ENCODE measurements around the gene SASH3.

Gene SASH3

DNA sequence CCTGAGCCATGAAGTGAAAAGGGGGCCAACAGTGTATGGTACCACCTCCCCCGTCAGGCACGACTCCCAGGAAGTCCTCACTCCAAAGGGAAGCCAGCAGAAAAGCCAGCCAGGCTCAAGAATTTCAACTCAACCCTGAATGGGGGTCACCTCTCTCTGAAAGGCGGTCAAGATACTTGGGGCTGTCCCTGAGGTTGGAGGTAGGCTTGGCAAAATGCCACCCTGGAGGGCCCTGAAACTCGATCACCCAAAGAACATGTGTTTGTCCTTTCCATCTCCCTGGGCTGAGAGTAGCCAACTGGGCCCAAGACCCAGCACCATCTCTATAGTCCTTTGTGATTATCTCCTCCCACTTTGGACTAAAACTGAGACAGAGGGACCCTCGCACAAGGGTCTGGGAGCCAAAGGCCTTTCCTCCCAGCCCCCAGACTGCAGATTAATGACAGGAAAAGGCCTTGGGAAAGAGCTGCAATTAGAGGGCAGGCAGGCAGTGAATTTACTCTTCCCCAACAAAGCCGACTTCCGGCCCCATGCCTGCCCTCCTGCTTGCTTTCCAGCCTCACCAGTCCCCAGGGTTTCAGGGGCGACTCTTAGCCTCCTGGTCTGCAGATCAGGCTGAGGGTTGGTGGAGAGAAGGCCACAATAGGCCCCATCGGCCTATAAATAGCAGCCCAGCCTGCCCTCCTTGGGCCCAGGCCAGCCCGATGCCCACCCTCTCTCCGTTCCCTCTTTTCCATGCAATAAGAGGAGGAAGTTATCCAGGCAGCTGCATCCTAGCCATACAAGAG lies 5.6 kb downstream of the SASH3 start:
- DNase-seq = no peak

DNA sequence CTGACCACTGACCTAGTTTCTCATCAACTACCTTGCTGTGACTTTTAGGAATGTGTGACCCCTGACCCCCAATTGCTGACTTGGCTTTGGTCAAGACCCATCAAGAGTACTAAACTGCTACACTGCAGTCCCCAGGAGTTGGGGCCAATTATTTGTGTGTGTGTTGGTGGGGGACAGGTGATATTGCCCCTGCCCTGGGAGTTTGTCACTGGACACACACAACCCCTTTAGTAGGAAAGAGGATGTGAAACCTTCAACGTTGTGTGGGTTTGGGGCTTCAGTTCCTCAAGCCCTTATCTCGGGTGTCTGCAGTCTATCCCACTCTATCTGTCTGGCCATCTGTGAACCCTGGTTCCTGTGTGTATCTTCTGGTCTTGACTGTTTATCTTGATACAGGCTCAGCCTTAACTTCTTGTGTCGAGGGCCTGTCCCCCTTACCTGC lies 6.5 kb downstream of the SASH3 start:
- DNase-seq = no peak

DNA sequence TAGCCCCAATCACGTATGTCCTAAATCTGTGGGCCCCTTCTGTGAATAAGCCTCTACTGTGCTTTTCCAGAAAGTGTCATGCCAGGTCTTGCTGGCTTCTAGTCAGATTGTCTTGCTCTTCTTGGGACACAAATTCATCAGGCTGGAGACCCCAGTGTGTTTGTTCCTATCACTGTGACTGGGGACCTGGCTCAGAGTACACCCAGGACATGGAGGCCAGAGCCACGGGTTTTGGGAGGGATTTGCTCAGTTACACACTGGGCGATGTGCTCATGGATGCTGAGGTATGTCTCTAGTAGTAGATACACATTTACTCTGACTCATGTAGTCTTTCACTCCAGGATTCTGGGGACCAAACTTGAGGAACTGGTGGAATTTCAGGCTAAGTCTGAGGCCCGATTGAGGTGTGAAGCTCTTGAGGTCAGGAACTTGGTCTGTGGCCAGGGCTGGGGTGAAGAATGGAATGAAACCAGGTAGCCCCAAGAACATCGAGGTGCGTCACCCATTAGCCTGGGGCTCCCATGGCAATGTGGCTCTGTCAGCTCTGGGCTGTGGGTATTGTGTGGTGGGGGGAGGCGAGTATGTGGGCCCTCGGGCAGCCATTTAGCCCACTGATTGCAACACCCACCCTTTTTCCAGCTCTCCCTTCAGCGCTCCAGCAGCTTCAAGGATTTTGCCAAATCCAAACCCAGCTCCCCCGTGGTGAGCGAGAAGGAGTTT lies 7.7 kb downstream of the SASH3 start:
- DNase-seq = no peak

DNA sequence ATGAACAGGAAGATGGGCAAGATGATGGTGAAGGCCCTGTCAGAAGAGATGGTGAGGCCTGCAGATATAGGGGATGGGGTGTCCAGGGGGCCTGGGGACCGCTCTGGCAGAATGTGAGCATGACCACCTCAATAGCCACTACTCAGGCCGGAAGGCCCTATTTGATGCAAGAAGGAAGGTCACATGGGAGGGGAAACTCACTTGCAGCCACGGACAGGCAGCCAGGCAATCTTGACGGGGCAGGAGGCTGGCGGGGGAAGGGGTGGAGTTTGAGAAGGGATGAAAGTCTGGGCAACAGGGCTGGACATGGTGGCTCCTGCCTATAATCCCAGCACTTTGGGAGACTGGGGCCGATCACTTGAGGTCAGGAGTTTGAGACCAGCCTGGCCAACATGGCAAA lies 8.8 kb downstream of the SASH3 start:
- no peak for DNase-seq

DNA sequence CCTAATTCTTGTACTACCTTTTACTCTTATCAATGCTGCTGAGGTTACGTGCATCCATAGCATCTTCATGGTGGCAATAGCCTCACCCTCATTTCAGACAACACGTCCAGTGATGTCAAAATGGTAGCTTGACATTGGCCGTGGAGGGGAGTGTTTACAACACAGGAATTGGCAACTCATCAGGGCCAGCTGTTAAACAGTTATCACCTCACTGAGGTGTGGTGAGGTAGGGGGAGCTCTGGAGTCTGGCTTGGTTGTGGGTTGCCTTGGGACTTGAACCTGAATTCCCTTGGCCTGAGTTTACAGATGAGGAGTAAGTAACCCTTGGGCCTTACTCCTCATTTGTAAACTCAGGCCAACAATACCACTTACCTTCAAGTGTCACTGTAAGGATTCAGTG lies 10.4 kb downstream of the SASH3 start:
- no peak for DNase-seq

DNA sequence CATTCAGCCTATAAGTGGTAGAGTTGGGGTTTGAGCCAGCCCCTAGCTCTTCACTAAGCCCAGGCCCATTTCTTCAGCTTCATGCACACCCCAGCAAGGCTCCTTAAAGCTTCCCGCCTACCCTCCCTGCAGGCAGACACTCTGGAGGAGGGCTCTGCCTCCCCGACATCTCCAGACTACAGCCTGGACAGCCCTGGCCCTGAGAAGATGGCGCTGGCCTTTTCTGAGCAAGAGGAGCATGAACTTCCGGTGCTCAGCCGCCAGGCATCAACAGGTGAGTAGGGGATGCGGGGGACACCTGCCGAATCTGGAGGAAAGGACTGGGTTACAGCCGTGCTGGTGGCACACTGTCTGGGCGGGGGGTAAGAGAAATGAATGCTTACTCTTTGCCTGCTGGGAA lies 11.1 kb downstream of the SASH3 start:
- no peak for DNase-seq

DNA sequence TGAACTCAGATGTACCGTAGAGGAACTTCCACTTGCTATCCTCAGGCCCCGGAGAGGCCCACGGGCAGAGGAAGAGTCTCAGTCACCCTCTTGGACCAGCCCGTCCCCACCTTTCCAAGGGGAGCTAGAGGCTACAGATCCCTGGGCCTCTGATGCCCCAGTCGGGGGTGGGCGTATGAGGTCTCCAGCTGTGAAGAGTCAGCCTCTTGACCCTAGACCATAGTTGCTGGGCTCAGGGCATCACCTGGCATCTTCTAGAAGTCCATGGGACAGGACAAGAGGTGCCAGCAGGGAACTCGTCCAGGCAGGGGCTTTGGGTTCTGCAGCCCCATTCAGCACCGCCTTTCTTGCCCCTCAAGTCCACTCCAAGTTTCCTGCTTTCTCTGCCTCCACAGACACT lies 11.6 kb downstream of the SASH3 start:
- DNase-seq = no peak

DNA sequence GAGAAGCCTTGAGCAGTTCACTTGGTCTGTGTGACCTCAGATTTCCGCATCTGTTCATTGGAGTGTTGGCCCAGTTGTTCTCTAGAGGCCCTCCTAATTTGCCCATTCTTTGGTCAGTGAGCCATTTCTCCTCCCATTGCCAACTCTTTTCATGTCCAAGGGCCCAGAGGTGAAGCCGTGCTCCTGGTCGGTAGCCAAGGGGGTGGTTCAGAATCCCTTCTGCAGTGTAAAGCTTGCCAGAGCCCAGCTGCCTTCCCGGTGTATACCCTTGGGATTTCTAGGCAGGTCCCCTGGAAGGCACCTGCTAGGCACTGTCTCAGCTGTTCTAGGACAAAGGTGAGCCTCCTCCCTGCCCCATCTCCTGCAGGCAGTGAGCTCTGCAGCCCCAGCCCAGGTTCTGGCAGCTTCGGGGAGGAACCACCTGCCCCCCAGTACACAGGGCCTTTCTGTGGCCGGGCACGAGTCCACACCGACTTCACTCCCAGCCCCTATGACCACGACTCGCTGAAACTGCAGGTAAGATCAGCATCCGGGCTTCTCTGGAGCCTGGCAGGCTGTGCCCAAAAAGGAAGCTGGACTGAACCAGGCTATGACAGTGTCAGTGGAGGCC lies 12.3 kb downstream of the SASH3 start:
- DNase-seq = no peak

DNA sequence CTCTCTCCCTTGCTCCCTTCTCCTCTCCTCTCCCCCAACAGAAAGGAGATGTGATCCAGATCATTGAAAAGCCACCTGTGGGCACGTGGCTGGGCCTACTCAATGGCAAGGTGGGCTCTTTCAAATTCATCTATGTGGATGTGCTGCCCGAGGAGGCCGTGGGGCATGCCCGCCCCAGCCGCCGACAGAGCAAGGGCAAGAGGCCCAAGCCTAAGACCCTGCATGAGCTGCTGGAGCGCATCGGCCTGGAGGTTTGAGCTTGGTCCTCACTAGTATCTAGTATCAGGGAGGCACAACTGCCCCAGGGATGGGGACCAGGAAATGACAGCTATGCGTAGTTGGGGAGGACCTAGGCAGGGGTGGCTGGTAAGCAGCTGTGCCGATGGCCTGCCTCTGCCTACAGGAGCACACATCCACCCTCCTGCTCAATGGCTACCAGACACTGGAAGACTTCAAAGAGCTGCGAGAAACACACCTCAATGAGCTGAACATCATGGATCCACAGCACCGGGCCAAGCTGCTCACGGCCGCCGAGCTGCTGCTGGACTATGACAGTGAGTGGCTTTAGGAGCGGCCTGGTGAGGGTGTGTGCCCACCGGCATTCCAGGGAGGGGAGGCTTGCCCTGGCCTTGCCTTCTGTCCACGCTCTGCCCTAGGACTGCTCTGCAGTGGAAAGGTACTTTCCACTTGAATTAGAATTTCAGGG lies 13.0 kb downstream of the SASH3 start:
- no peak for DNase-seq

DNA sequence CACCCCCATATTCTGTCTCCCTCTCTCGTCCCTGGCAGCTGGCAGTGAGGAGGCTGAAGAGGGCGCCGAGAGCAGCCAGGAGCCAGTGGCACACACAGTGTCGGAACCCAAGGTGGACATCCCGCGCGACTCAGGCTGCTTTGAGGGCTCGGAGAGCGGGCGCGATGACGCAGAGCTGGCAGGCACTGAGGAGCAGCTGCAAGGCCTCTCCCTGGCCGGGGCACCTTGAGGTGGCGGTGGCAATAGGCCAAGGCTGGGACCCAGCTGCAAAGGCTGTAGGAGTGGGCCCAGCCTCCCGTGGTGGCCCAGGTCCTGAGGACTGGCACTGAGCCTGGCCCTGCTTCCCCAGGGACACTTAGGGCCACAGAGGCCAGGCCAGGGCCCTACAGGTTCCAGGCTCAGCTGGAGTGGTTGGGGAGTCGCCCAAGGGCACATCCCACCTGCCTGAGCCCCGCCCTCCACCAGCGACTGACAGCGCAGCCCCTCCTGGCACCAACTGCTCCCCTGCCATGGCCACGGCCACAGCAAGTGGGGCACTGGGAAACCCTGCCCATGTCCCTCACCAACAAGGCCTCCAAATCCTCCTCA lies 13.9 kb downstream of the SASH3 start:
- DNase-seq = no peak

DNA sequence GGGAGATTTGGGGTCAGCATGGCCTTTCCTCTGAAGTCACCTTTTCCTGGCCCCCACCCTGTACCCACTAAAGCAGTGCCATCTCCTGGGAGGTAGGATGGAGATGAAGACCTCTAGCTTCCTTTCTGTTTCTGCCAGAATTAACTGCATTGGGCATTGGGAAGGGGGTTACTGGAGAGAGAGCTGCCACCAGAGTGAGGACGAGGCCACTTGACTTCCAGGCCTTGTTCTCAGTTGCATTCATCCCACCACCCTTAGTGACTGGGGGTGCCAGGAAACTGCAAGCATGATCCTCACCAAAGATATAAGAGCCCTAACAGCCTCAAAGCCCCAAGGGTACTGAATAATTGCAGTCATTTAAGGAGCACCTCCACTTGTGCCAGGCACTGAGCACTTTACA lies 15.8 kb downstream of the SASH3 start:
- no peak for DNase-seq

DNA sequence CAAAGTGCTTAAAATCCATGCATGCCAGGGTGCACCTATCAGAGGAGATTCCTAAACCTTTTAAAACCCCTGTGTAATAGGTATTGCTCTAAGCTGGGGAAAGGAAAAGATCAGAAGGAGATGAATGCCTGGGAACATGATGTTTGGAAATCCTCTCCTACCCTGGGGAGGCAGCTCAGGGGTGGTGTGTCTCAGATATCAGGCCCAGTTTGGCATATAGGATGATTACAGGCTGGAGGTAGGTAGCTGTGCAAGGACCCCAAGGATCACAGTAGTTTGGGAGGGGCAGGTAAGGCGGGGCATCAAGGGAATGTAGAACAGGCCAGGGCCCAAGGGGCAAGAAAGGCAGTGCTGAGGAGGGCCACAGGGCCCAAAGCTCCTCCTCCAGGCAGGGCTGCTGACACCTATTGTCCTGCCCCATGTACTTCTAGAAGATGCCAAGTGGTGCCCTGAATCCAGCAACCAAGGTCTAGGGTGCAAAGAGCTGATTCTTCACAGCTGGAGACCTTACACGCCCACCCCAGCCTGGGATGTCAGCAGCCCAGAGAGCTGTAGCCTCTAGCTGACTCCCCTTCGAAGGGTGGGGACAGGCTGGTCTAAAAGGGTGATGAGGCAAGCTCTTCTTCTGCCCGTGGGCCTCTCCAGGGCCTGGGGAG lies 17.6 kb downstream of the SASH3 start:
- no peak for DNase-seq

DNA sequence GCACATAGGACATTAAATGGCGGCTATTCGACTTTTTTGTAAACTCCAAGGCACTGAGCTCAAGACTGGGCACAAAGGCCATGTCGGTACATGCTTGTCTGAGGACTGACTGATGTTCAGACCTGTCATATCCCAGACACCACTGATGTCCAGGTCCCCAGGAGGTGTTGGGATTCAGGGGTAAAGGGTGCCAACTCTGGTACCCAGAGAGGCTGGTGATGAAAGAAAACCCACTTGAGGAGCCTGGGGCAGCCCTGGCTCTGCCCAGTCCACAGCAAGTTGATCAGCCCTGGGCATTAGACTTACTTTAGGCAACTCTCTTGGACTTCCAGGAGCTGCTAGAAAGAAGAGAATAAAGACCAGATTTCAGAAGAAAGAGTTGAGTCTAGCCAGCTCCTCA lies 18.7 kb downstream of the SASH3 start:
- no peak for DNase-seq

DNA sequence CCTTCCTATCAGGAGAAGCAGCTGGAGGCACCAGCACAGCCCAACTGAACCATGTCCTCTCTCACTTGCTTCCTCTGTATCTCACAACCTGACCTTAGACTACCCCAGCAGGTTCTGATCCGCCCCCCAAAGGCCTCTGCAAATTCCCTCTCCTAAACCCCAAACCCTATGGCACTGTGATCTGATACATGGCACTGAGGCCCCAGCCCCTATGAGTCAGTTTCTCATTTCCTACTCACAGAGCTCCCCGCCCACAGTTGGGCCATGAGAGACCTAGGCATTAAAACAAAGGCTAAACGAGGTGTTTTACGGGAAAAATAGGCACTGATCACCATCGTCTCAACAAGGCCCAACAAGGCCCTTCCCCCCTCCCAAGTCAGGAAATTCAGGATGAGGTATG lies 19.1 kb downstream of the SASH3 start:
- DNase-seq = peak; percentile 53

DNA sequence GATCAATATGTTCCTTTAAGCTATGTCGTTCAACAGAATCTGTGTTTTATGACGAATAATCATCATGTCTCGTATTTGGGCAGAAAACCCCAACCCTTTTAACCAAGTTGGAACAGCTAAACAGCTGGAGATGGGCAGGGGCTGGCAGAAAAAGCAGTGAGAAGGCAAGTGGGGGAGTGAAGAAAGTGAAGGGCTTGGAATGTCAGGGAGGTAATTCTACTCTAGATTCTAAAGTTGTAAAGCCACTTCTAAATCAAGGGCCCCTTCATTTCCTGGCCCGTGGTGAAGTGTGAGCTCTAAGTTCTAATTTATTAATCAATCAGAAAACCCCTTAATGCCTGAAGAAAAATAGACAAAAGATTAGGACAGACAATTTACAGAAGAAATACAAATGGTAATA lies 20.4 kb downstream of the SASH3 start:
- DNase-seq = no peak

DNA sequence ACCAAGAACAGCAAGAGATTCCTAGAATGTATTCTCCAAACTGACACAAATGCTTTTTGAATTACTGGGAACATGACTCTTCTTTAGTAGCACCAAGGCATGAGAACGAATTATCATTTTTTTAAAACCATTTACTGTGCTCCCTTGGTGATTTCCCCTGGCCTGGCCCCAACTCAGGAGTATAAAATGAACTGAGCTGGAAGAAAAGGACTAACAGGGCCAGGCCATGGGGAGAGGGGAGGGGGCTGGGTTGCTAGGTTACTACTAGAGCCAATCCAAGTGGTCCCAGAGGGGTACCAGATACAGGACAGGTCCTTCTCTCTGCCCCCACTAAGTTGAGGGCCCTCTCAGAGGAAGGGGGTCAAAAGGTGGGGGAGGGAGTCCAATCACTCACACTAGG lies 23.1 kb downstream of the SASH3 start:
- DNase-seq = no peak

DNA sequence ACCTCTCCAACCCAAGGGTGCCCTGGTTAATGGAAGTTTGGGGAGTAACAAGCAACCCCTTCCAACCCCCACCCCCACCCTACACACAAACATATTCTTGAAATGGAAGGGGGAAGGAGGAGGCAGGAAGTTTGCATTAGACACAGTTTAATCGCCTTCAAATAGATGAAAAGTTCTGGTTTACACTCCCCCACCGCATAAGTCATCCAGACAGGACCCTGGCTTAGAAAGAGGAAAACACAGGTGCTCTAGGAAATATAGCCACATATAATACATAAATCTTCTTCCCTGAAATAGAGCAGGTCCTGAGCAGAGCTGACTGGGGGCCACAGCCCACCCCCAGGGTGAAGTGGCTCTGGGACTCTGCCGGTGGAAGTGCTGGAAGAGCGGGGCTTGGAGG lies 25.1 kb downstream of the SASH3 start:
- DNase-seq = no peak

DNA sequence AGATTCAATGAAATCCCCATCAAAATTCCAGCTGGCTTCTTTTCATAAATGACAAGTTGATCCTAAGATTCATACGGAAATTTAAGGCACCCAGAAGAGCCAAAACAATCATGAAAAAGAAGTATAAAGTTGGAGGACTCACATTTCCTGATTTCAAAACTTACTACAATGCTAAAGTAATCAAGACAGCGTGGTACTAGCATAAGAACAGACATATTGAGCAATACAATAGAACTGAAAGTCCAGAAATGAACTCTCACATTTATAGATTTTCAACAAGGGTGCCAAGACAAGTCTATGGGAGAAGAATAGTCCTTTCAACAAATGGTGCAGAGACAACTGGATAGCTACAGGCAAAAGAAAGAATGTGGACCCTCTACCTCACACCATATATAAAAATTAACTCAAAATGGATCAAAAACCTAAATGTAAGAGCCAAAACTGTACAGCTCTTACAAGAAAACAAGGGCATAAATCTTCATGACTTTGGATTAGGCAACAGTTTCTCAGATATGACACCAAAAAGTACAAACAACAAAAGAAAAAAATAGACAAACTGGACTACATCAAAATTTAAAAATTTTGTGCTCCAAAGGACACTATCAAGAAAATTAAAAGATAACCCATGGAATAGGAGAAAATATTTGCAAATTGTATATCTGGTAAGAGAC lies 28.5 kb downstream of the SASH3 start:
- DNase-seq = no peak

DNA sequence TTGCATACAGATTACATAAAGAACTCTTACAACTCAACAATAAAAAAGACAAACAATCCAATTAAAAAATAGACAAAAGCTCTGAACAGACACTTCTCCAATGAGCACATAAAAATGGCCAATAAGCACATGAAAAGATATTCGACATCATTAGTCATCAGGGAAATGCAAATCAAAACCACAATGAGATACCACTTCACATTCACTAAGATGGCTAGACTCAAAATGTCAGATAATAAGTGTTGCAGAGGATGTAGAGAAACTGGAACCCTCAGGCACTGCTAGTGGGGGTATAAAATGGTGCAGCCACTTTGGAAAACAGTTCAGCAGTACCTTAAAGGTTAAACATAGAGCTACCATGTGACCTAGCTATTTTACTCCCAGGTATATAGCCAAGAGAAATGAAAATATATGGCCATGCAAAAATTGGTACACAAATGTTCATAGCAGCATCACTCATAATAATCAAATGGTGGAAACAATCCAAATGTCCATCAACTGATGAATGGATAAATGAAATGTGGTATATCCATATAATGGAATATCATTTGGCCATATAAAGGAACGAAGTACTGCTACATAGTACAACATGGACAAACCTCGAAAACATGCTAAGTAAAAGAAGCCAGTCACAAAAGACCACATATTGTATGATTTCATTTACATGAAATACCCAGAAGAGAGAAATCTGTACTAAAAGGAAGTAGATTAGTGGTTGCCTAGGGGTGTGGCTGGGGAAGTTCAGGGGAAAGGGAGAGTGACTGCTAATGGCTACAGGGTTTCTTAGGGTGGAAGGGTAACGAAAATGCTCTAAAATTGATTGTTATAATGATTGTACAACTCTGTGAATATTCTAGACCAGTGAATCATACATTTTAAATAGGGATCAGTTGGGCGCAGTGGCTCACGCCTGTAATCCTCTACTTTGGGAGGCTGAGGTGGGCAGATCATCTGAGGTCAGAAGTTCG lies 29.4 kb downstream of the SASH3 start:
- no peak for DNase-seq

DNA sequence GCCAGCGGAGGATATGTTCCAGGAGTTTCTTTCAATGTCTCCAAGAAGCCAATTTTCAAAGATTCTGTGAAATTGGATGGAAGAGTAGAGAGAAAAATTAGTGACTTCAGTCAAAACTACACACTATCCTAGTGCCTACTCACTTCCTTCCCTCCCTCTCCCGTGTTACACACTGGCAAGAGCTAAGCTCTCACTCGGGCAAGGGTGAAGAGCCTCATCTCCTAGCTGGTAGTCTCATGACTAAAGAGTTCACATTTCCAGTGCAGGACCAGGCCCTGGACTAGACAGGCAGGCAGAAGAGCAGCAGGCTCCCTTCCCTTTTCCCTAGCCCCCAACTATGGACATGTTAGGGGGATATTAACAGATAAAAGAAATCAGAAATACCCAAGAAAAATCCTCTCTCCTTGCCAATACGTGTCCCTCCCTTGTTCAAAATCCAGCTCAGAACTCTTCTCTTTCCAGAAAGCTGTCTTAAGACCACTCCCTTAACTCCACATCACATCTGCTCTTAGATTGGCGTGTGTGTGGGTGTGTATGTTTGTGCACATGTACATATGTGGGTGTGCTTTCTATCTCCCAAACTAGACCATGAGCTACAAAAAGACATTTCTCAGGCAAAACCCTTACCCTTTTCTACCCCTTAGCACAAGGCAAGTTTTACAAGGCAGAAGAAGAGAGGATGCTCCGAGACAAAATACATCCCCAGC lies 34.1 kb downstream of the SASH3 start:
- DNase-seq = no peak

All from activated naive CD4-positive, alpha-beta T cell treated with Interleukin-2 at 50 U/mL for 16 hours (primary cell).